Measurements from ENCODE around the gene ZNF668.

ZNF668 gene

GRCh38 chr16:31112711-31113110 is 38.7 kb upstream of the ZNF668 start:
- H3K79me1 ChIP-seq (ENCODE audit: low read depth, low read length): peaks cover 8% of the 10 kb centered on the region
- H2AK5ac ChIP-seq (ENCODE audit: low read depth, low read length): no peak overlapping the region
- no peak overlapping the region for H2BK5ac ChIP-seq (ENCODE audit: low read length)
- no peak overlapping the region for H3K18ac ChIP-seq (ENCODE audit: low read length)
- no CpG with 5 or more reads among the region's 2 CpGs for WGBS, 2 donors (ENCODE audit: extremely low coverage in 2 of 2, insufficient read length in 2 of 2, insufficient replicate concordance in 1 of 2)
- H3K23ac ChIP-seq (ENCODE audit: low read depth, low read length, poor library complexity): no peak overlapping the region
- H3K4ac ChIP-seq (ENCODE audit: low read length): no peak overlapping the region
- no peak overlapping the region for H3K4me2 ChIP-seq (ENCODE audit: insufficient read depth, low read length, poor library complexity, severe bottlenecking)
- H4K91ac ChIP-seq (ENCODE audit: low read depth, low read length, poor library complexity): no peak overlapping the region
- no peak overlapping the region for H3K9ac ChIP-seq (ENCODE audit: low read depth, low read length, poor library complexity)
- no peak overlapping the region for H2AFZ ChIP-seq (ENCODE audit: low read length)
- H3K36me3 ChIP-seq (replicated peaks in 1 of 2; ENCODE audit: control insufficient read depth in 2 of 2, insufficient read depth in 2 of 2, low read length in 2 of 2): peaks cover 31 to 43% of the 10 kb centered on the region in 2 donors
- H4K8ac ChIP-seq (ENCODE audit: low read depth, low read length): no peak overlapping the region
- no peaks in the 10 kb centered on the region for H3K27me3 ChIP-seq (ENCODE audit: control insufficient read depth in 3 of 3, insufficient read depth in 3 of 3, low read depth in 1 of 3, low read length in 3 of 3)
- no peak overlapping the region for H3K14ac ChIP-seq (ENCODE audit: low read length)
- H2BK120ac ChIP-seq (ENCODE audit: low read depth, low read length): no peak overlapping the region
- DNase-seq (ENCODE audit: low spot score): no peak
- H2BK15ac ChIP-seq (ENCODE audit: low read length): no peak overlapping the region
- no peak overlapping the region for H3K27ac ChIP-seq (replicated peaks; ENCODE audit: low read length)
- H3K9me3 ChIP-seq (replicated peaks in 1 of 2; ENCODE audit: control insufficient read depth in 2 of 2, insufficient read depth in 1 of 2, low read depth in 1 of 2, low read length in 2 of 2): peaks cover 0 to 1% of the 10 kb centered on the region in 2 donors
- peaks cover 0 to 7% of the 10 kb centered on the region in 2 donors for H3K4me1 ChIP-seq (ENCODE audit: control insufficient read depth in 2 of 2, insufficient read depth in 1 of 2, low read depth in 1 of 2, low read length in 2 of 2)
- H3K4me3 ChIP-seq (ENCODE audit: low read length in 2 of 2): no peak overlapping the region
- no peak overlapping the region for H2BK12ac ChIP-seq (ENCODE audit: low read length)

- Histone ChIP-seq H2BK12ac (ENCODE audit: low read length) (no peak overlapping the region), H3K79me1 (ENCODE audit: low read depth, low read length) (peaks cover 8% of the 10 kb centered on the region), H2BK120ac (ENCODE audit: low read depth, low read length) (no peak overlapping the region), H3K18ac (ENCODE audit: low read length) (no peak overlapping the region), H2BK5ac (ENCODE audit: low read length) (no peak overlapping the region), H3K4me1 (ENCODE audit: control insufficient read depth in 2 of 2, insufficient read depth in 1 of 2, low read depth in 1 of 2, low read length in 2 of 2) (peaks cover 0 to 7% of the 10 kb centered on the region in 2 donors), H3K23ac (ENCODE audit: low read depth, low read length, poor library complexity) (no peak overlapping the region), H3K9ac (ENCODE audit: low read depth, low read length, poor library complexity) (no peak overlapping the region), H3K9me3 (replicated peaks in 1 of 2; ENCODE audit: control insufficient read depth in 2 of 2, insufficient read depth in 1 of 2, low read depth in 1 of 2, low read length in 2 of 2) (peaks cover 0 to 1% of the 10 kb centered on the region in 2 donors), H3K4me3 (ENCODE audit: low read length in 2 of 2) (no peak overlapping the region), H2AK5ac (ENCODE audit: low read depth, low read length) (no peak overlapping the region), H2BK15ac (ENCODE audit: low read length) (no peak overlapping the region), H3K36me3 (replicated peaks in 1 of 2; ENCODE audit: control insufficient read depth in 2 of 2, insufficient read depth in 2 of 2, low read length in 2 of 2) (peaks cover 31 to 43% of the 10 kb centered on the region in 2 donors), H3K27ac (replicated peaks; ENCODE audit: low read length) (no peak overlapping the region), H3K27me3 (ENCODE audit: control insufficient read depth in 3 of 3, insufficient read depth in 3 of 3, low read depth in 1 of 3, low read length in 3 of 3) (no peaks in the 10 kb centered on the region), H3K4ac (ENCODE audit: low read length) (no peak overlapping the region), H2AFZ (ENCODE audit: low read length) (no peak overlapping the region), H3K4me2 (ENCODE audit: insufficient read depth, low read length, poor library complexity, severe bottlenecking) (no peak overlapping the region), H4K91ac (ENCODE audit: low read depth, low read length, poor library complexity) (no peak overlapping the region), H3K14ac (ENCODE audit: low read length) (no peak overlapping the region), H4K8ac (ENCODE audit: low read depth, low read length) (no peak overlapping the region)
- no peak for DNase-seq (ENCODE audit: low spot score)
- WGBS, 2 donors (ENCODE audit: extremely low coverage in 2 of 2, insufficient read length in 2 of 2, insufficient replicate concordance in 1 of 2): no CpG with 5 or more reads among the region's 23 CpGs
Observed at GRCh38 chr16:31111881-31112466, 37.9 kb upstream of the ZNF668 start.

DNA sequence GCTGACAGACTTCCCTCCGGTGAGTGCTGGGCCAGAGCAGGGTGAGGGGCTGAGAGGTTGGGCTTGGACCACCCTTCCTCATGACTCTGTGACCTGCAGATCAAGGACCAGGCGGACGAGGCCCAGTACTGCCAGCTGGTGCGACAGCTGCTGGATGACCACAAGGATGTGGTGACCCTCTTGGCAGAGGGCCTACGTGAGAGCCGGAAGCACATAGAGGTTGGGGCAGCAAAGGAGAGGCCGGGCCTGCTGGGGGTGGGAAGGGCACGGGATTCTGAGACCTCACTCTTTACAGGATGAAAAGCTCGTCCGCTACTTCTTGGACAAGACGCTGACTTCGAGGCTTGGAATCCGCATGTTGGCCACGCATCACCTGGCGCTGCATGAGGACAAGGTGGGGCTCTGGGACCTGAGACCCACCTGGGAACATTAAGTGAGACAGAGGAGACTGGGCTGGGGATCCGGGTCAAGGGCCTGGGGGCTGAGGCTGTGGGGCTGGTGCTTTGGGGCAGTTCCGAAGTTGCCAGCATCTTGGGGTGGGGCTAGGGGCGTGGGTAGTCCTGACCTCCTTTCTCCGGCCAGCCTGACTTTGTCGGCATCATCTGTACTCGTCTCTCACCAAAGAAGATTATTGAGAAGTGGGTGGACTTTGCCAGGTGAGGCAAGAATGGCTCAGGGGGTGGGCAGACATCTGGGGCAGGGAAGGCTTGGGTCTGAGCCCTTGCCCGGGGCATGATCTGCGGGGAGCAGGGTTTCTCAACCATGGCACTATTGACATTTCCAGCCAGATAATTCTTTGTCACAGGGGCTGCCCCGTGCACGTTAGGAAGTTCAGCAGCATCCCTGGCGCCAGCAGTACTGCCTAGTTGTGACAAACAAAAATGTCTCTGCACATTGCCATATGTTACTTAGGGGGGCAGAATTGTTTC is 36.3 kb upstream of the ZNF668 start:
- Histone ChIP-seq H2BK15ac (ENCODE audit: low read length) (no peak overlapping the region), H2AK5ac (ENCODE audit: low read depth, low read length) (no peak overlapping the region), H3K4me2 (ENCODE audit: insufficient read depth, low read length, poor library complexity, severe bottlenecking) (no peak overlapping the region), H4K91ac (ENCODE audit: low read depth, low read length, poor library complexity) (no peak overlapping the region), H3K4me3 (ENCODE audit: low read length in 2 of 2) (peak overlapping the region; percentile 12 to 68), H2BK12ac (ENCODE audit: low read length) (no peak overlapping the region), H3K9ac (ENCODE audit: low read depth, low read length, poor library complexity) (peak overlapping the region; percentile 44), H2BK5ac (ENCODE audit: low read length) (no peak overlapping the region), H3K4me1 (ENCODE audit: control insufficient read depth in 2 of 2, insufficient read depth in 1 of 2, low read depth in 1 of 2, low read length in 2 of 2) (peaks cover 0 to 7% of the 10 kb centered on the region in 2 donors), H3K14ac (ENCODE audit: low read length) (no peak overlapping the region), H2BK120ac (ENCODE audit: low read depth, low read length) (no peak overlapping the region), H3K36me3 (replicated peaks in 1 of 2; ENCODE audit: control insufficient read depth in 2 of 2, insufficient read depth in 2 of 2, low read length in 2 of 2) (peaks cover 31 to 43% of the 10 kb centered on the region in 2 donors), H4K8ac (ENCODE audit: low read depth, low read length) (no peak overlapping the region), H3K27ac (replicated peaks; ENCODE audit: low read length) (no peak overlapping the region), H3K18ac (ENCODE audit: low read length) (no peak overlapping the region), H3K4ac (ENCODE audit: low read length) (no peak overlapping the region), H2AFZ (ENCODE audit: low read length) (no peak overlapping the region), H3K23ac (ENCODE audit: low read depth, low read length, poor library complexity) (no peak overlapping the region), H3K27me3 (ENCODE audit: control insufficient read depth in 3 of 3, insufficient read depth in 3 of 3, low read depth in 1 of 3, low read length in 3 of 3) (no peaks in the 10 kb centered on the region), H3K79me1 (ENCODE audit: low read depth, low read length) (peaks cover 8% of the 10 kb centered on the region), H3K9me3 (replicated peaks in 1 of 2; ENCODE audit: control insufficient read depth in 2 of 2, insufficient read depth in 1 of 2, low read depth in 1 of 2, low read length in 2 of 2) (peaks cover 0 to 1% of the 10 kb centered on the region in 2 donors)
- no peak for DNase-seq (ENCODE audit: low spot score)
- WGBS, 2 donors (ENCODE audit: extremely low coverage in 2 of 2, insufficient read length in 2 of 2, insufficient replicate concordance in 1 of 2): no CpG with 5 or more reads among the region's 26 CpGs

- Histone ChIP-seq H2BK15ac (ENCODE audit: low read length) (no peak overlapping the region), H3K14ac (ENCODE audit: low read length) (no peak overlapping the region), H3K4ac (ENCODE audit: low read length) (no peak overlapping the region), H3K9me3 (replicated peaks in 1 of 2; ENCODE audit: control insufficient read depth in 2 of 2, insufficient read depth in 1 of 2, low read depth in 1 of 2, low read length in 2 of 2) (peaks cover 0 to 1% of the 10 kb centered on the region in 2 donors), H3K23ac (ENCODE audit: low read depth, low read length, poor library complexity) (peak overlapping the region; percentile 80), H3K4me1 (ENCODE audit: control insufficient read depth in 2 of 2, insufficient read depth in 1 of 2, low read depth in 1 of 2, low read length in 2 of 2) (peaks cover 0 to 7% of the 10 kb centered on the region in 2 donors), H4K91ac (ENCODE audit: low read depth, low read length, poor library complexity) (no peak overlapping the region), H3K36me3 (replicated peaks in 1 of 2; ENCODE audit: control insufficient read depth in 2 of 2, insufficient read depth in 2 of 2, low read length in 2 of 2) (peaks cover 31 to 43% of the 10 kb centered on the region in 2 donors), H3K9ac (ENCODE audit: low read depth, low read length, poor library complexity) (no peak overlapping the region), H2BK12ac (ENCODE audit: low read length) (no peak overlapping the region), H3K27ac (replicated peaks; ENCODE audit: low read length) (no peak overlapping the region), H2BK120ac (ENCODE audit: low read depth, low read length) (no peak overlapping the region), H3K18ac (ENCODE audit: low read length) (no peak overlapping the region), H3K27me3 (ENCODE audit: control insufficient read depth in 3 of 3, insufficient read depth in 3 of 3, low read depth in 1 of 3, low read length in 3 of 3) (no peaks in the 10 kb centered on the region), H4K8ac (ENCODE audit: low read depth, low read length) (no peak overlapping the region), H2BK5ac (ENCODE audit: low read length) (peak overlapping the region; percentile 39), H2AFZ (ENCODE audit: low read length) (no peak overlapping the region), H3K79me1 (ENCODE audit: low read depth, low read length) (peaks cover 8% of the 10 kb centered on the region), H2AK5ac (ENCODE audit: low read depth, low read length) (no peak overlapping the region), H3K4me3 (ENCODE audit: low read length in 2 of 2) (peak overlapping the region; percentile 68 to 83), H3K4me2 (ENCODE audit: insufficient read depth, low read length, poor library complexity, severe bottlenecking) (no peak overlapping the region)
- DNase-seq (ENCODE audit: low spot score): no peak
- no CpG with 5 or more reads among the region's 12 CpGs for WGBS, 2 donors (ENCODE audit: extremely low coverage in 2 of 2, insufficient read length in 2 of 2, insufficient replicate concordance in 1 of 2)
Observed at GRCh38 chr16:31109622-31110021, 35.6 kb upstream of the ZNF668 start.

Data from neuronal stem cell (in vitro differentiated cells).